Measurements from ENCODE around the gene RPS6KA3.
A peak's percentile ranks its signal among the peaks of the same experiment; 100 is the strongest.

RPS6KA3 gene

GRCh38 chrX:20266810-20267606 lies at the start of gene RPS6KA3:
Gene RPS6KA3, minus strand, starts transcription at chrX:20266909. Its CDS starts 277 bp downstream, at chrX:20266632.
- peak; percentile 80 for DNase-seq

- DNase-seq = no peak
These were observed 48.4 kb upstream of the RPS6KA3 start for GRCh38 chrX:20315140-20315539.

- DNase-seq = no peak
These were observed 47.2 kb upstream of the RPS6KA3 start for GRCh38 chrX:20313899-20314298.

- no peak for DNase-seq
These were observed 45.3 kb upstream of the RPS6KA3 start for GRCh38 chrX:20312018-20312417.

- DNase-seq = no peak
These were observed 44.8 kb upstream of the RPS6KA3 start for GRCh38 chrX:20311505-20311904.

GRCh38 chrX:20309806-20310205 lies 43.1 kb upstream of the RPS6KA3 start:
- DNase-seq = no peak

- DNase-seq = no peak
These were observed 40.0 kb upstream of the RPS6KA3 start for GRCh38 chrX:20306668-20307067.

- no peak for DNase-seq
These were observed 34.1 kb upstream of the RPS6KA3 start for GRCh38 chrX:20300822-20301221.

GRCh38 chrX:20294957-20295356 lies 28.2 kb upstream of the RPS6KA3 start:
- no peak for DNase-seq

- no peak for DNase-seq
These were observed 27.6 kb upstream of the RPS6KA3 start for GRCh38 chrX:20294284-20294683.

- no peak for DNase-seq
These were observed 18.8 kb upstream of the RPS6KA3 start for GRCh38 chrX:20285511-20285910.

- no peak for DNase-seq
These were observed 18.3 kb upstream of the RPS6KA3 start for GRCh38 chrX:20284992-20285391.

GRCh38 chrX:20284444-20284843 lies 17.7 kb upstream of the RPS6KA3 start:
- no peak for DNase-seq

GRCh38 chrX:20280938-20281337 lies 14.2 kb upstream of the RPS6KA3 start:
- no peak for DNase-seq

GRCh38 chrX:20274121-20274520 lies 7.4 kb upstream of the RPS6KA3 start:
- no peak for DNase-seq

GRCh38 chrX:20271730-20272129 lies 5.0 kb upstream of the RPS6KA3 start:
- no peak for DNase-seq

GRCh38 chrX:20271186-20271585 lies 4.5 kb upstream of the RPS6KA3 start:
- DNase-seq = no peak

- no peak for DNase-seq
These were observed 3.8 kb upstream of the RPS6KA3 start for GRCh38 chrX:20270562-20270890.

GRCh38 chrX:20269848-20270561 lies 3.3 kb upstream of the RPS6KA3 start:
- DNase-seq = no peak

- DNase-seq = peak; percentile 42
These were observed 1.4 kb upstream of the RPS6KA3 start for GRCh38 chrX:20267931-20268701.

- no peak for DNase-seq
These were observed 860 bp upstream of the RPS6KA3 start for GRCh38 chrX:20267607-20267930.

- no peak for DNase-seq
These were observed 705 bp downstream of the RPS6KA3 start for GRCh38 chrX:20265726-20266681.
